ENCODE results near the gene KISS1R.

The KISS1R gene

DNA sequence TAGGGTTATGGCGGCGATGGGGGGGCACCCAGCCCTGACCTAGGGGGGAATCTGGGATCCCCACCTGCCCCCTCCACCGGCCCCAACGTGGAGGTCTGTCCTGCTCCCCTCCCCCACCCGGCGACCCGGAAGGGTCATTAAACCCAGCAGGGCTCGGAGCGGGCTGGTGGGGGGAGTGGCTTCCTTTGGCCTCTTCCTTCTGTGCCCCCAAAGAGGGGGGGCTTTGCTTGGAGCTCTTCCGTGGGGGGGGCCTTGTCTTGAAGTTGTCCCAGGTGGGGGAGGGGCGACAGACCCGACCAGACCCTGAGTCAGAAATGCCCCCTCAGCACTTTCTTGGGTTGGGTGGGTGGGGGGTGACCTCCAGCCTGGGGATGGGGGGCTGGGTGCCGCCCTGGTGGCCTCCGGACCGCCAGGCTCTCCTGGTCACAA is 10.2 kb downstream of the KISS1R start:
- peak overlapping the region; percentile 92 for H3K4me3 ChIP-seq (ENCODE audit: low read depth, low read length)
- TF ChIP-seq, protein P1, sequence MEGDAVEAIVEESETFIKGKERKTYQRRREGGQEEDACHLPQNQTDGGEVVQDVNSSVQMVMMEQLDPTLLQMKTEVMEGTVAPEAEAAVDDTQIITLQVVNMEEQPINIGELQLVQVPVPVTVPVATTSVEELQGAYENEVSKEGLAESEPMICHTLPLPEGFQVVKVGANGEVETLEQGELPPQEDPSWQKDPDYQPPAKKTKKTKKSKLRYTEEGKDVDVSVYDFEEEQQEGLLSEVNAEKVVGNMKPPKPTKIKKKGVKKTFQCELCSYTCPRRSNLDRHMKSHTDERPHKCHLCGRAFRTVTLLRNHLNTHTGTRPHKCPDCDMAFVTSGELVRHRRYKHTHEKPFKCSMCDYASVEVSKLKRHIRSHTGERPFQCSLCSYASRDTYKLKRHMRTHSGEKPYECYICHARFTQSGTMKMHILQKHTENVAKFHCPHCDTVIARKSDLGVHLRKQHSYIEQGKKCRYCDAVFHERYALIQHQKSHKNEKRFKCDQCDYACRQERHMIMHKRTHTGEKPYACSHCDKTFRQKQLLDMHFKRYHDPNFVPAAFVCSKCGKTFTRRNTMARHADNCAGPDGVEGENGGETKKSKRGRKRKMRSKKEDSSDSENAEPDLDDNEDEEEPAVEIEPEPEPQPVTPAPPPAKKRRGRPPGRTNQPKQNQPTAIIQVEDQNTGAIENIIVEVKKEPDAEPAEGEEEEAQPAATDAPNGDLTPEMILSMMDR (IDR thresholded peaks at IDR 0.05; ENCODE audit: borderline replicate concordance, insufficient read depth, low read depth, low read length), result no peak

DNA sequence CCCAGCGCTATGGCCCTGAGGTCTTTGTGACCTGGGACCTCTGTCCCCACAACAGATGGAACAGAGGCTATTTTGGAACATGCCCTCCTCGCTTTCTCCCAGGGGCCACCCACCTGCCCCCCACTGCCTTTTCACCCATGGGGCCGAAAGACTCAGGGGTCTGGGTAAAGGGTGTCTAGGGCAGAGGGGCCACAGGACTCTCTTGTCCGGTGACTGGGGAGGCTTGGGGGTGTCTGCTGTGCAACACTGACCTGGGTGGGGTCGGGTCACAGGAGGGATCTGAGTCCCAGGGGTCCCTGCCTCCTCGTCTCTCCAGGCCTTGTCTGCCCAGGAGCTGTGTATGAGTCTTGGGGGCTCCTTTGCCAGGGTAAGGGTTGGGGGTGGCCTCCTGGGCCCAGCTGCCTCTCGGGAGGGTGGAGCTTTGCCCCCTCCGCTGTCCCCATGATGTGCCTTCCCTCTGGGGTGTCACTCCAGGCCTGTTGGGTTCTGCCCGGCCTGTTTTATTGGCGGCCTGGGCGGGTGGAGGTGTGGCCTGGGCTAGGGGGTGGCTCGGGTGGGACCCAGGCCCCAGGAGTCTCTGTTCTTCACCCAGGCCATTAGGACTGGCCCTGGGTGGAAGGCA is 10.8 kb downstream of the KISS1R start:
- TF ChIP-seq, protein P1 (IDR thresholded peaks at IDR 0.05; ENCODE audit: borderline replicate concordance, insufficient read depth, low read depth, low read length), result no peak
- peak overlapping the region; percentile 92 for H3K4me3 ChIP-seq (ENCODE audit: low read depth, low read length)

DNA sequence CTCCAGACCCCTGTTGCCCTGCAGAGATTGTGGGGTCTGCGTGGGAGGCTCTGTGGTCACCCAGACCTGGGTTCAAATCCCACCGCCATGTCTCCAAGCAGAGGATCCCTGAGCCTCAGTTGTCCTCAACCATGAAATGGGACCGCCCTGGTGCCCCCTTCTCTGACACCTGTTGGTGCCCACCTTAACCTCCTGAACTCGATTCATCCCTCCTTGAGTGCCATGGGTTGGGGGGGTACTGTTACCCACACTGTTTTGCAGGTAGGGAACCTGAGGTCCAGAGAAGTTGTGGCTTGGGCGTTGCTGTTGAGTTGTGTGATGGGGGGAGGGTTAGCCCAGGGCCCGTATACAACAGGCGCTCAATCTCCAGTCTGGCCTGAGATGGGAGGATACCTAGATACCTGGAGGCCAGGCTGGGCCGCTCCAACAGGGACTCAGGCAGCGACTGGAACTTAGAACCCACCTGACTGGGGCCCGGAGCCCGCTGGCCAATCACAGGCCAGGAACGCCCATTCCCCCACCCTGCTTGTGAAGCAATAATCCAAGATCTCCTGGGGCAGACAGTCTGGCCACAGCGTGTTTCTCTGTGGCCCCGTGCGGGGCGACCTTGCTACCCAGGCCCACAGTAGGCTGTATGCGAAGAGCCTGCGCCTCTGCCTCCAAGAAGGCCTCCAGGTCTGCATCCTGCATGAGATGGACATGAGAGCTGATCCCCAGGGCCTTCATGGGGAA is 11.5 kb downstream of the KISS1R start:
- TF ChIP-seq, protein P1 (IDR thresholded peaks at IDR 0.05; ENCODE audit: borderline replicate concordance, insufficient read depth, low read depth, low read length), result no peak
- no peak overlapping the region for H3K4me3 ChIP-seq (ENCODE audit: low read depth, low read length)

DNA sequence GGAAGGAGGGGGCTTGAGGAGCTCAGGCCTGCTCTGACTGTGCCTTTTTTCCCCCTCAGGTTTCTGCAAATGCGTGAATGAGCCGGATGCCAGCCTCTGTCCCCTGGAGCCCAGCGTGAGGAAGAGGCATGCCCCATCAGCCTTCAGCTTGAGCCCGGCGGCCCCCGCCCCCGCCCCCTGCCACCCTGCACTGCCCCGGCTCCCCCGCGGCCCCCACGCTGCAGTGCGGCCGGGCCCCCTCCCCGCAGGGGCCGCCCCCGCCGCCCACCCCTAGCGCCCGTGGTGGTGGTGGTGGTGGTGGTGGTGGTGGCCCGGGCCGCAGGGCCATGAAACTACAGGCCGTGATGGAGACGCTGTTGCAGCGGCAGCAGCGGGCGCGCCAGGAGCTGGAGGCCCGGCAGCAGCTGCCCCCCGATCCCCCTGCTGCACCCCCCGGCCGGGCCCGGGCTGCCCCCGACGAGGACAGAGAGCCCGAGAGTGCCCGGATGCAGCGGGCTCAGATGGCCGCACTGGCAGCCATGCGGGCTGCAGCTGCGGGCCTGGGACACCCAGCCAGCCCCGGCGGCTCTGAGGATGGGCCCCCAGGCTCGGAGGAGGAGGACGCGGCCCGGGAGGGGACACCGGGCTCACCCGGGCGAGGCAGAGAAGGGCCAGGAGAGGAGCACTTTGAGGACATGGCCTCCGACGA is 12.2 kb downstream of the KISS1R start:
- H3K4me3 ChIP-seq (ENCODE audit: low read depth, low read length), result no peak overlapping the region
- TF ChIP-seq, protein P1 (IDR thresholded peaks at IDR 0.05; ENCODE audit: borderline replicate concordance, insufficient read depth, low read depth, low read length), result no peak

DNA sequence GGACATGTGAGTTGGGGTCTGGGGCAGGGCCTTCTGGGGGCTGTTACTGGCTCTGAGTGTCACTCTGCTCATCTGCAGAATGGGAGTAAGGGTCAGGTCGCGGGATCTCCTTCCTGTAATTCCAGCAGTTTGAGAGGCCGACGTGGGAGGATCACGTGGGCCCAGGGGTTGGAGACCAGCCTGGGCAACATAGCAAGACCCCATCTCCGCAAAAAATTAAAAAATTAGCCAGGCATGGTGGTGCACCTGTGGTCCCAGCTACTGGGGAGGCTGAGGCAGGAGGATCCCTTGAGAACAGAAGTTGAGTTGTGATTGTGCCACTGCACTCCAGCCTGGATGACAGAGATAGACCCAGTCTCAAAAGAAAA is 12.7 kb downstream of the KISS1R start:
- no peak overlapping the region for H3K4me3 ChIP-seq (ENCODE audit: low read depth, low read length)
- TF ChIP-seq, protein P1 (IDR thresholded peaks at IDR 0.05; ENCODE audit: borderline replicate concordance, insufficient read depth, low read depth, low read length), result no peak

DNA sequence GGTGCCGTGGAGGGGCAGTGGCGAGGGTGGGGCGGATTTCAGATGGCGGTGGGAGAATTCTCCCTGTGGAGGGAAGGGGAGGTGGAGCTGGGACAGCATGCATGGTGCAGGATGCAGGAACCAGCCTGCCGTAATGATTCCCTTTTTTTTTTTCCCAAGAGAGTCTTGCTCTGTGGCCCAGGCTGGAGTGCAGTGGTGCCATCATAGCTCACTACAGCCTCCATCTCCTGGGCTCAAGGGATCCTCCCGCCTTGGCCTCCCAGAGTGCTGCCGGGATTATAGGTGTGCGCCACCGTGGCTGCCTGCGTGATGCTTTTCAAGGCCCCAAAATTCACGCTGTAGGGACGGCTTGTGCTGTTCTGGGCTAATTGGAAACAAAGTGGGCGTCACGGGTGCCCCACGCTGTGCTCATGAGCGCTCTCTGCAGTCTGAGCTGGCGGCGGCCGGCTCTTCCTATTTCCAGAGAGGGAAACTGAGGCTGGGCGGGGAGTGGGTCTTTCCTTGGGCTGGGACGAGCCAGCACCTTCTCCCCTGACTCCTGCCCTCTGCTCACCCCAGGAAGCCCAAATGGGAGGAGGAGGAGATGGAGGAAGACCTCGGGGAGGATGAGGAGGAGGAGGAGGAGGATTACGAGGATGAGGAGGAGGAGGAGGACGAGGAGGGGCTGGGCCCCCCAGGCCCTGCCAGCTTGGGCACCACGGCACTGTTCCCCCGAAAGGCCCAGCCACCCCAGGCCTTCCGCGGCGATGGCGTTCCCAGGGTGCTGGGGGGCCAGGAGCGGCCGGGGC is 14.9 kb downstream of the KISS1R start:
- TF ChIP-seq, protein P1 (IDR thresholded peaks at IDR 0.05; ENCODE audit: borderline replicate concordance, insufficient read depth, low read depth, low read length), result no peak
- H3K4me3 ChIP-seq (ENCODE audit: low read depth, low read length), result peak overlapping the region; percentile 2

Data from GM12875 (cell line).